RKO (cell line): ENCODE data around the gene KLHDC7B.

ENCODE experiments used
- DNase-seq: peaks from one replicate; pipeline ENCODE4 v3.0.0-alpha.2; 2016; ENCODE audit warnings: low spot score

KLHDC7B gene

GRCh38 chr22:50548040-50548920 lies 2.6 kb downstream of the KLHDC7B start:
- DNase-seq: no peak

DNA sequence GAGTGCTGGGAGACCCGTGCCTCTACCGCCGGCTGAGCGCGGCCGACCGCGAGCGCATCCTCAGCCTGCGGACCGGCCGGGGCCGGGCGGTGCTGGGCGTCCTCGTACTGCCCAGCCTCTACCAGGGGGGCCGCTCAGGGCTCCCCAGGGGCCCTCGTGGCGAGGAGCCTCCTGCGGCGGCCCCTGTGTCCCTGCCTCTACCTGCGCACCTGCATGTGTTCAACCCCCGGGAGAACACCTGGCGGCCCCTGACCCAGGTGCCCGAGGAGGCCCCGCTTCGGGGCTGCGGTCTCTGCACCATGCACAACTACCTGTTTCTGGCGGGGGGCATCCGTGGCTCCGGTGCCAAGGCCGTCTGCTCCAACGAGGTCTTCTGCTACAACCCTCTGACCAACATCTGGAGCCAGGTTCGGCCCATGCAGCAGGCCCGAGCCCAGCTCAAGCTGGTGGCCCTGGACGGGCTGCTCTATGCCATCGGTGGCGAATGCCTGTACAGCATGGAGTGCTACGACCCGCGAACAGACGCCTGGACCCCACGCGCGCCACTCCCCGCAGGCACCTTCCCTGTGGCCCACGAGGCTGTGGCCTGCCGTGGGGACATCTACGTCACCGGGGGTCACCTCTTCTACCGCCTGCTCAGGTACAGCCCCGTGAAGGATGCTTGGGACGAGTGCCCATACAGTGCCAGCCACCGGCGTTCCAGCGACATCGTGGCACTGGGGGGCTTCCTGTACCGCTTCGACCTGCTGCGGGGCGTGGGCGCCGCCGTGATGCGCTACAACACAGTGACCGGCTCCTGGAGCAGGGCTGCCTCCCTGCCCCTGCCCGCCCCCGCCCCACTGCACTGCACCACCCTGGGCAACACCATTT lies 3.5 kb downstream of the KLHDC7B start:
- no peak for DNase-seq

- DNase-seq: no peak
Measured at GRCh38 chr22:50550395-50550794, 4.7 kb downstream of the KLHDC7B start.

GRCh38 chr22:50551160-50551752 lies 5.6 kb downstream of the KLHDC7B start:
- DNase-seq: no peak

- DNase-seq: no peak
Measured at GRCh38 chr22:50553310-50553709, 7.6 kb downstream of the KLHDC7B start.

- peak; percentile 18 for DNase-seq
Measured at GRCh38 chr22:50556703-50557102, 11.0 kb downstream of the KLHDC7B start.

DNA sequence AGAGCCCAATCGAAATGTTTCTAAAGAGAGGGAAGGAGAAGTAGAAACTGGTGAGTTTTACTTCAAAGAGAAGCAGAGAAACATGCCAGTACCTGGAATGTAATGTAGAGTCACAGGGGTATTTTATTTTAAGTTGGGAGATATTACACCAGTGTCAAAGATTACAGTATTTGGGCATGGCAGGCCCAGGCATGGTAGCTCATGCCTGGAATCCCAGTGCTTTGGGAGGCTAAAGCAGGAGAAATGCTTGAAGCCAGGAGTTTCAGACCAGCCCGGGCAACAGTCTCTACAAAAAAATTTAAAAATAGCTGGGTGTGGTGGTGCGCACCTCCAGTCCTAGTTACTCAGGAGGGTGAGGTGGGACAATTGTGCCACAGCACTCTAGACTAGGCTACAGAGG lies 14.3 kb downstream of the KLHDC7B start:
- DNase-seq: no peak

- DNase-seq: no peak
Measured at GRCh38 chr22:50561401-50562358, 16.0 kb downstream of the KLHDC7B start.

DNA sequence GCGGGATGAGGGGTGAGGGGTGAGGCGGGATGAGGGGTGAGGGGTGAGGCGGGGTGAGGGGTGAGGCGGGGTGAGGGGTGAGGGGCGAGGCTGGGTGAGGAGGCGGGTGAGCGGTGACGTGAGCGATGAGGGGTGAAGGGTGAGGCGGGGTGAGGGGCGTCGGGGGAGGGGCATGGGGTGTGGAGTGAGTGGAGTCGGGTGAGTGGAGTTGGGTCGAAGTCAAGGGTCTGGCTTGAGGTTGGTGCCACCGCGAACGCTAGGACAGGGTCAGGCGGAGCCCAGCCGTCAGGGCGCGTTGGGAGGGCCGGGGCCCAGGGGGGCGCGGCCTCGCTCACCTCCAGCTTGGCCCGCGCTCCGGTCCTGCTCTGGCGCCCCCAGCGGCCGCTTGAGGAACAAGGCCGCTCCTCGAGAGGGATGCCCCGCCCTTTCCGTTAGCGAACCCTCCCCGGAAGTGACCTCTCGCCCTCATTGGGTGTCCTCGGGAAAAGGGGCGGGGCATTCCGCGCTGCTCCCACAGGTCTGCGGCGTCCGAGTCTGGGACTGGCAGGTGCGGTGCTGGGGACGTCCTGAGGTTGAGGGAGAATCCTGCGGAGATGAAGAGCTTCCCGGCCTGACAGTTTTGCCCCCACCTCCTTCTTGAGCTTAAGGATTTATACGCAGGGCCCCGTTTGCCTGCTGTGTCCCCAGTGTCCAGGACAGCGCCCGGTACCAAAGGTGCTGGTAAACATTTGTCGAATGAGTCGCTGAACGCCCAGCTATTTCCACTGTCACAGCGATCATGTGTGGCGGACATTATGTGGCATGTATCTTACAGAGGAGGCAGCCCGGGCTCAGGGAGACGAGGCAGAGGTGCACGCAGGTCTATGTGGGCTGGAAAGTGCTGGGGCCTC lies 17.1 kb downstream of the KLHDC7B start, which contains the start of gene SYCE3:
Gene SYCE3, minus strand, starts transcription at position 397 of the 890 bp plus-strand sequence. CDS start 6,514 bp downstream, outside the sequence.
- peak; percentile 94 for DNase-seq

GRCh38 chr22:50563413-50564160 lies 17.9 kb downstream of the KLHDC7B start:
- DNase-seq: peak; percentile 14

GRCh38 chr22:50564289-50564688 lies 18.6 kb downstream of the KLHDC7B start:
- DNase-seq: no peak

- no peak for DNase-seq
Measured at GRCh38 chr22:50567721-50568252, 22.1 kb downstream of the KLHDC7B start.

DNA sequence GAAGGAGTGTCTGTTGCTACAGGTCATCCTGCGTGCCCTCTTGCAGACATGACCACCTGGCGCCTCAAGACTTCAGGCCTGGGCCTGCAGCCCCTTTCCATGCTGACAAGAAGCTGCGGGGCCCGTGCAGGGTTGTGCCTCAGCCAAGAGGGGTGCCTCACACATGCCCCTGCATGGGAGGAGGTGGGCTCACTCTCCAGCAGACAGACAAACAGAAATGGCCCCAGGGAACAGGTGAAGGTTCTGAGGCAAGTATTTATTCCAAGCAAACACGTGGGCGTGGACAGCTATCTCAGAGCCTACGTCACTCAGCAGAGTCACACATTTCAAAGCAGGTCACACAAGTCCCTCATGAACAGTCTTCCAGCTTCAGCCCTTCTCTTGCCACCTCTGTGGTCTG lies 22.9 kb downstream of the KLHDC7B start:
- DNase-seq: no peak

- DNase-seq: no peak
Measured at GRCh38 chr22:50569041-50569459, 23.4 kb downstream of the KLHDC7B start.

DNA sequence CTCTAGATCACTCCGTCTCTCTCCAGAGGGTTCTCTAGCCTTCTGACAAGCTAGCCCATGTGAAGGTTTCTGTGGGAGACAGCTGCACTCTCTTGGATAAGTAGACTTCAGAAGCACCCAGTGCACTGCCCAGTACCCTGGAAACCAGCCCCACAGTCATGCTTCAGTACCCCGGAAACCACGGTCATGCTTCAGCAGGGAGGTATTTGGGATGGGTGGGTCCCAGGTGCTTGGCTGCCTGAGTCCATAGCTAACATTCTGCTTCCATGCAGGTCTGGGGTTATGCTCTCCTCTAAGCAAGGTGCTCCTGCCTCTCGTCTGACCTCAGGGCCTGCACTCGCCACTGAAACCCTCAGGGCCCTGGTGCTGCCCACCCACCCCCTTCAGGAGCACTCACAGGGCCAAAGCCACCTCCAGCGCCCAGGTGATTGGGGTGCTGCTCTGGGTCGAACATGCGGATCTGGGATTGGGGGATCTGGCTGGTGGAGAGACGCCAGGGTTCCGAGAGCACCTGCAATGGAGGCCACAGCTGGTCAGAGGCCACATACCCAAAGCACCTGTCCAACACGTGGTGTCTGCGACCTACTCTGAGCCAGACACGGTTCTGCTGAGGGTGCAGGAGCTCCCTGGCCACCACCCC lies 24.3 kb downstream of the KLHDC7B start:
- DNase-seq: no peak

GRCh38 chr22:50570861-50571260 lies 25.2 kb downstream of the KLHDC7B start:
- no peak for DNase-seq

GRCh38 chr22:50571264-50572175 lies 25.8 kb downstream of the KLHDC7B start:
- DNase-seq: no peak

DNA sequence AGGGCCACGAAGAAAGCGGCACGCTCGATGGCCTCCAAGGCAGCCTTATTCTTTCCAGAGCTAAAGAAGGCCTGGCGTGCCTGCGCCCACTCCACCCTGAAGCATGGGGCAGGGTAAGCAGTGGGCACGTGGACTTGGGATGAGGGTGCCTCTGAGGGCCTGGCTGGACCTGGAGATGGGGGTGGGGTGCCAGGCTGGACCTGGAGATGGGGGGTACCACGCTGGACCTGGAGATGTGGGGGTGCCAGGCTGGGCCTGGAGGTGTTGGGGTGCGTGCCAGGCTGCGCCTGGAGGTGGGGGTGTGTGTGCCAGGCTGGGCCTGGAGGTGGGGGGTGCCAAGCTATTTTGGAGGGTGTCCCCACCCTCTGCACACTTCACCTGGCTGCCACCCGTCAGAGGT lies 27.3 kb downstream of the KLHDC7B start:
- no peak for DNase-seq
